ENCODE measurements around the gene DIPK1C.

The DIPK1C gene

DNA sequence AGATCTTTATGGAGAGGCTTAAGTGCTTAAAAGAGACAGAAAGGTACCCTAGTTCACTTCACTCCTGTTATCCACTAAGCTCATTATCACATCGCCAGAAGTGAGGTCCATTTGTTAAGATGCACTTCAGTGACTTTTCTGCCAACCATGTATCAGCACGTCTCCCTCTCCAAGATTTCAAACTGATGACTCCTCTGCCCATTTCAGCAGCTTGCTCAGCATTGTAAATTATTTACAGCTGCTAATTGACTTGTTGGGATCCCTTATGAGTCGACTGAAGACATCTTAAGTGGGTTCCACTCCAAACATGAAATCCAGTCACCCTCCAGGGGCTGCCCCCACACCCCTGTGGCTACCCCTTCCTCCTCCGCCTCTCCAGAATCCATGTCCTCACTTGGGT is 37.3 kb downstream of the DIPK1C start:
- Histone ChIP-seq H3K4me1 (ENCODE audit: control insufficient read depth, low read length) (no peaks in the 10 kb centered on the region), H3K4me2 (ENCODE audit: low read length) (no peak overlapping the region), H3F3A (ENCODE audit: control insufficient read depth, insufficient read depth) (no peaks in the 10 kb centered on the region), H3K9me2 (replicated peaks; ENCODE audit: control insufficient read depth, low read length) (no peaks in the 10 kb centered on the region), H3K36me3 (ENCODE audit: control insufficient read depth, low read length) (no peaks in the 10 kb centered on the region), H3K79me2 (ENCODE audit: control insufficient read depth, low read length) (no peaks in the 10 kb centered on the region), H3K9me3 (ENCODE audit: control insufficient read depth, insufficient read depth, low read length) (no peaks in the 10 kb centered on the region), H3K4me3 (ENCODE audit: low read length) (no peak overlapping the region), H3K27me3 (ENCODE audit: control insufficient read depth, low read length) (peaks cover 13% of the 10 kb centered on the region), H4K20me1 (ENCODE audit: control insufficient read depth, insufficient read depth, low read depth, low read length) (no peaks in the 10 kb centered on the region), H3K27ac (ENCODE audit: low read depth, low read length) (no peak overlapping the region)
- no peak for TF ChIP-seq EZH2phosphoT487 (IDR thresholded peaks at IDR 0.05; ENCODE audit: borderline replicate concordance, low read length)

DNA sequence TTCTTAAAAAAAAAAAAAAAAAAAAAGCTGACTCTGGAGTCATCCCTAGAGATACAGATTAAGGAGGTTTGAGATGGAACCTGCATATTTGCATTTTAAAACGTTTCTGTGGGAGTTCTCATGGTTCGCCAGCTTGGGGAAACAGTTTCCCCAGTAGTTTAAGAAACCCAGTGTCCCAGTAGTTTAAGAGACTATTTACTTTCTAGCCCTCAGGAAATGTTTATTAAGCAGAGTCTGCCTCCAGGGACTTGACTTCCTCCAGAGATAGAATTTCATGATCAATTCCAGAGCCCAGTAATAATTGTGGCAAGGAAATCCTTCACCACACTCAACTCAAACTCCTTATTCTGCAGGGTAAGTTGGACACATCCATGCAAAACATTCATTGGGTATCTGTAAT is 39.1 kb downstream of the DIPK1C start:
- H3K9me2 ChIP-seq (replicated peaks; ENCODE audit: control insufficient read depth, low read length), result no peaks in the 10 kb centered on the region
- no peaks in the 10 kb centered on the region for H3F3A ChIP-seq (ENCODE audit: control insufficient read depth, insufficient read depth)
- no peaks in the 10 kb centered on the region for H3K79me2 ChIP-seq (ENCODE audit: control insufficient read depth, low read length)

DNA sequence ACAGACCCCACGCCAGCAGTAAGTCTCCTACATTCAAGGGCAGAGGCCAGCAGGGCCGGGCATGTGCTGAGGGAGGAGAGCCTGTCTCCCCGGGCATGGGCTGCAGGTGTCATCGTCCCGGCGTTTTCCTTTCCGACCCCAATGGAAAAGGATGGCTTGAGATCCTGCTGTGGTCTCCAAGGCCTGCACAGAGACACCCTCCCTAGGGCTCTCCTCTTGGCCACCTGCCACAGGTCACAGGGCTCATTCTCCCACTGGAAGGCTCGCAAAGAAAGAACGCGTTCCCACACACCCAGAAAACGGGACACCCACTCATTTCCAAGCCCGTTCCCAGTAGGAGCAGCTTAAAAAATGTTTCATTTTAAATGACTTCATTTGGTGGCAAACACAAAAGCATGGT is 41.0 kb downstream of the DIPK1C start:
- Histone ChIP-seq H3K4me3 (ENCODE audit: low read length) (no peak overlapping the region), H3K27ac (ENCODE audit: low read depth, low read length) (no peak overlapping the region), H3K36me3 (ENCODE audit: control insufficient read depth, low read length) (no peaks in the 10 kb centered on the region), H3F3A (ENCODE audit: control insufficient read depth, insufficient read depth) (no peaks in the 10 kb centered on the region), H3K9me2 (replicated peaks; ENCODE audit: control insufficient read depth, low read length) (no peaks in the 10 kb centered on the region), H3K9me3 (ENCODE audit: control insufficient read depth, insufficient read depth, low read length) (no peaks in the 10 kb centered on the region), H3K4me1 (ENCODE audit: control insufficient read depth, low read length) (no peaks in the 10 kb centered on the region), H3K79me2 (ENCODE audit: control insufficient read depth, low read length) (no peaks in the 10 kb centered on the region), H4K20me1 (ENCODE audit: control insufficient read depth, insufficient read depth, low read depth, low read length) (no peaks in the 10 kb centered on the region), H3K4me2 (ENCODE audit: low read length) (no peak overlapping the region), H3K27me3 (ENCODE audit: control insufficient read depth, low read length) (peaks cover 13% of the 10 kb centered on the region)
- TF ChIP-seq EZH2phosphoT487 (IDR thresholded peaks at IDR 0.05; ENCODE audit: borderline replicate concordance, low read length), result no peak
- TF ChIP-seq, protein P1, sequence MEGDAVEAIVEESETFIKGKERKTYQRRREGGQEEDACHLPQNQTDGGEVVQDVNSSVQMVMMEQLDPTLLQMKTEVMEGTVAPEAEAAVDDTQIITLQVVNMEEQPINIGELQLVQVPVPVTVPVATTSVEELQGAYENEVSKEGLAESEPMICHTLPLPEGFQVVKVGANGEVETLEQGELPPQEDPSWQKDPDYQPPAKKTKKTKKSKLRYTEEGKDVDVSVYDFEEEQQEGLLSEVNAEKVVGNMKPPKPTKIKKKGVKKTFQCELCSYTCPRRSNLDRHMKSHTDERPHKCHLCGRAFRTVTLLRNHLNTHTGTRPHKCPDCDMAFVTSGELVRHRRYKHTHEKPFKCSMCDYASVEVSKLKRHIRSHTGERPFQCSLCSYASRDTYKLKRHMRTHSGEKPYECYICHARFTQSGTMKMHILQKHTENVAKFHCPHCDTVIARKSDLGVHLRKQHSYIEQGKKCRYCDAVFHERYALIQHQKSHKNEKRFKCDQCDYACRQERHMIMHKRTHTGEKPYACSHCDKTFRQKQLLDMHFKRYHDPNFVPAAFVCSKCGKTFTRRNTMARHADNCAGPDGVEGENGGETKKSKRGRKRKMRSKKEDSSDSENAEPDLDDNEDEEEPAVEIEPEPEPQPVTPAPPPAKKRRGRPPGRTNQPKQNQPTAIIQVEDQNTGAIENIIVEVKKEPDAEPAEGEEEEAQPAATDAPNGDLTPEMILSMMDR (IDR thresholded peaks at IDR 0.05; ENCODE audit: low read depth, low read length, poor library complexity, severe bottlenecking), result no peak

More for the DNA sequence above, 39.1 kb downstream of the DIPK1C start:
- no peaks in the 10 kb centered on the region for H4K20me1 ChIP-seq (ENCODE audit: control insufficient read depth, insufficient read depth, low read depth, low read length)
- peaks cover 13% of the 10 kb centered on the region for H3K27me3 ChIP-seq (ENCODE audit: control insufficient read depth, low read length)
- no peak overlapping the region for H3K4me2 ChIP-seq (ENCODE audit: low read length)
- H3K4me1 ChIP-seq (ENCODE audit: control insufficient read depth, low read length), result no peaks in the 10 kb centered on the region
- no peak for TF ChIP-seq EZH2phosphoT487 (IDR thresholded peaks at IDR 0.05; ENCODE audit: borderline replicate concordance, low read length)
- TF ChIP-seq, protein P1 (IDR thresholded peaks at IDR 0.05; ENCODE audit: low read depth, low read length, poor library complexity, severe bottlenecking), result no peak
- H3K4me3 ChIP-seq (ENCODE audit: low read length), result no peak overlapping the region
- no peak overlapping the region for H3K27ac ChIP-seq (ENCODE audit: low read depth, low read length)
- H3K36me3 ChIP-seq (ENCODE audit: control insufficient read depth, low read length), result no peaks in the 10 kb centered on the region
- H3K9me3 ChIP-seq (ENCODE audit: control insufficient read depth, insufficient read depth, low read length), result no peaks in the 10 kb centered on the region

DNA sequence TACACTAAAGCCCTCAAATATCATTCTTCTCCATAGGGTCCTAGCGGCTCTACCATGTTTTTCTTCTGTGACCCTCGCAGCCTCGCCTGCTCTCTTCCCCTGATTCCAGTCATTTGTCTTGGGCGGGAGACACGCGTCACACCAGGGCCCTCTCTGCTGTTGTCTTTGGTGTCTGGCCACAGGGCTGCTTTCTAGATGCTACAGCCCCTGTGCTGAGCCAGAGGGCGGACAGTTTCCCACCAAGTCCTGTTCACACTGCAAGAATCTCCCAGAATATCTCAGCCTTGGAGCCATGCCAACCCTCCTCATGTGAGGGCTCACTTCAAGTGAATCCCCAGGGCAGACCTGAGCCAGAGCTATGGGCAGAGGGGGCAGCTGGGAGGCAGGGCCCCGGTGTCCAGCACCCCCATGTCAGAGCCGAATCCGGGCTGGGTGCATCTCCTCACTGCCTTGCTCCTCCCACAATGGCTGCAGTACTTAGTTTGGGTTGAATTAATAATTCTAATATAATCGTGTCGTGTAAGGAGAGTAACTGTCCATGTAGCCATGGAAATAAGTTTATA is 42.1 kb downstream of the DIPK1C start:
- H3K9me2 ChIP-seq (replicated peaks; ENCODE audit: control insufficient read depth, low read length), result no peaks in the 10 kb centered on the region
- H4K20me1 ChIP-seq (ENCODE audit: control insufficient read depth, insufficient read depth, low read depth, low read length), result no peaks in the 10 kb centered on the region
- no peak overlapping the region for H3K27ac ChIP-seq (ENCODE audit: low read depth, low read length)
- no peak for TF ChIP-seq EZH2phosphoT487 (IDR thresholded peaks at IDR 0.05; ENCODE audit: borderline replicate concordance, low read length)
- TF ChIP-seq, protein P1 (IDR thresholded peaks at IDR 0.05; ENCODE audit: low read depth, low read length, poor library complexity, severe bottlenecking), result no peak
- no peak overlapping the region for H3K4me3 ChIP-seq (ENCODE audit: low read length)
- no peaks in the 10 kb centered on the region for H3K36me3 ChIP-seq (ENCODE audit: control insufficient read depth, low read length)
- H3K27me3 ChIP-seq (ENCODE audit: control insufficient read depth, low read length), result peaks cover 13% of the 10 kb centered on the region
- no peaks in the 10 kb centered on the region for H3F3A ChIP-seq (ENCODE audit: control insufficient read depth, insufficient read depth)
- no peaks in the 10 kb centered on the region for H3K79me2 ChIP-seq (ENCODE audit: control insufficient read depth, low read length)
- H3K4me2 ChIP-seq (ENCODE audit: low read length), result no peak overlapping the region
- H3K4me1 ChIP-seq (ENCODE audit: control insufficient read depth, low read length), result no peaks in the 10 kb centered on the region
- no peaks in the 10 kb centered on the region for H3K9me3 ChIP-seq (ENCODE audit: control insufficient read depth, insufficient read depth, low read length)

Measured in DOHH2 (cell line).